OCI-LY7 (cell line): Measurements from ENCODE around the gene EXOC6B.

Experiments
- CTCF ChIP-seq: fragments of 200-600 bp; sonication (generic); conservative IDR thresholded peaks from 2 replicates; pipeline ENCODE4 v1.5.1; 2014; ENCODE audit warnings: mild to moderate bottlenecking, antibody characterized with exemption, low read length, moderate library complexity, mixed read lengths
- EZH2phosphoT487 ChIP-seq: fragments of 200-600 bp; sonication (generic); IDR thresholded peaks from 2 replicates; pipeline ENCODE4 v1.6.1; 2018; ENCODE audit warnings: low read depth, borderline replicate concordance, mild to moderate bottlenecking, mixed run types, antibody characterized with exemption, low read length, moderate library complexity, mixed read lengths

- TF ChIP-seq CTCF: no peak
- no peak for TF ChIP-seq EZH2phosphoT487
Measured at GRCh38 chr2:72207334-72207733, 618.5 kb downstream of the EXOC6B start.
